Measurements from ENCODE around the gene NECTIN2. TPM values are rescaled to one million over a fixed set of nuclear protein-coding genes. Genes with fewer than 3 reads are reported as not detected.

NECTIN2 gene
- total RNA-seq, 1 donor from 2014 or later, result 0.27 TPM

GRCh38 chr19:44810234-44811121, 35.6 kb upstream of the NECTIN2 start:
- intact Hi-C loops (cut with micrococcal nuclease), result no loop called here
- no peaks in the 10 kb centered on the region for H3K4me1 Mint-ChIP-seq (ENCODE audit: low read depth)
- no peak overlapping the region for H3K4me3 Mint-ChIP-seq (ENCODE audit: low read depth)
- H3K27ac Mint-ChIP-seq, result no peak overlapping the region
- no peak for DNase-seq (ENCODE audit: low spot score)
- H3K27me3 Mint-ChIP-seq (ENCODE audit: low read depth), result peaks cover 13% of the 10 kb centered on the region
- H3K9me3 Mint-ChIP-seq, result no peaks in the 10 kb centered on the region
- H3K36me3 Mint-ChIP-seq (ENCODE audit: low read depth), result no peaks in the 10 kb centered on the region

DNA sequence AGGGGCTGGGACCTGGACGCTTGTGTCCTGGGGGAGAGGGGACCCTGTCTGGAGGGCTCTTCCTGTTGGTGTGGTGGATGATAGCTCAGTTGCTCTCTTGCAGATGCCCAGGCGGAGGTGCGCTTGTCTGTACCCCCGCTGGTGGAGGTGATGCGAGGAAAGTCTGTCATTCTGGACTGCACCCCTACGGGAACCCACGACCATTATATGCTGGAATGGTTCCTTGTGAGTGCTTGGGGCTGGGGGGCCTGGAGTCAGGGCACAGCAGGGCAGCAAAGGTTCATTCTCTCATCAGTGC, 35.0 kb upstream of the NECTIN2 start:
- Mint-ChIP-seq H3K4me1 (ENCODE audit: low read depth) (no peaks in the 10 kb centered on the region), H3K9me3 (no peaks in the 10 kb centered on the region), H3K27me3 (ENCODE audit: low read depth) (peaks cover 13% of the 10 kb centered on the region), H3K4me3 (ENCODE audit: low read depth) (no peak overlapping the region), H3K36me3 (ENCODE audit: low read depth) (no peaks in the 10 kb centered on the region), H3K27ac (no peak overlapping the region)
- no peak for DNase-seq (ENCODE audit: low spot score)
- intact Hi-C loops (cut with micrococcal nuclease), result no loop called here

GRCh38 chr19:44812142-44812718, 33.9 kb upstream of the NECTIN2 start:
- H3K27ac Mint-ChIP-seq, result no peak overlapping the region
- peaks cover 13% of the 10 kb centered on the region for H3K27me3 Mint-ChIP-seq (ENCODE audit: low read depth)
- intact Hi-C loops (cut with micrococcal nuclease), result no loop called here
- DNase-seq (ENCODE audit: low spot score), result no peak
- H3K9me3 Mint-ChIP-seq, result no peaks in the 10 kb centered on the region
- H3K4me1 Mint-ChIP-seq (ENCODE audit: low read depth), result no peaks in the 10 kb centered on the region
- H3K36me3 Mint-ChIP-seq (ENCODE audit: low read depth), result no peaks in the 10 kb centered on the region
- H3K4me3 Mint-ChIP-seq (ENCODE audit: low read depth), result no peak overlapping the region

DNA sequence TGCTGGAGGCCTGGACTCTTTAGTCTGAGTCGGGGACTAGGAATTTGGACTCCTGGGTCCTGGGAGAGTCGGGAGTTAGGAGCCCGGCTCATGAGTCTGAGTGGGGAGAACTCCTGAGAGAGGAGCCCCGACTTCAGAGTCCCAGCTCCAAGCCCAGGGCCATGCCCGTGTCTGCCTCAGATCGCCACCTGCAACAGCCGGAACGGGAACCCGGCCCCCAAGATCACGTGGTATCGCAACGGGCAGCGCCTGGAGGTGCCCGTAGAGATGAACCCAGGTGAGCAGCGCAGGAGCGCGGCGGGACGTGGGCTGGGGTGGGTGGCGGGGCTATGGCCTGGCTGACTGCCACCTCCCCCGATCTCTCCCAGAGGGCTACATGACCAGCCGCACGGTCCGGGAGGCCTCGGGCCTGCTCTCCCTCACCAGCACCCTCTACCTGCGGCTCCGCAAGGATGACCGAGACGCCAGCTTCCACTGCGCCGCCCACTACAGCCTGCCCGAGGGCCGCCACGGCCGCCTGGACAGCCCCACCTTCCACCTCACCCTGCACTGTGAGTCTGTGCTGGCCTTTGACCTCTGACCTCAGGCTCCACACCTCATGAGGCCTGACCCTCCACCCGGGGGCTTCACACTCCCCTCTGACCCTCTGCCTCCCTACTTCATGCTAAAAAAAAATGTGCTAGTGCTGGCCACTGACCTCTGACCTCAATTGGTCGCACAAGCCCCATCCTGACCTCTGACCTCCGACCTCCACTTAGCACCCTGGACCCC, 32.8 kb upstream of the NECTIN2 start:
- DNase-seq (ENCODE audit: low spot score), result no peak
- Mint-ChIP-seq H3K4me3 (ENCODE audit: low read depth) (no peak overlapping the region), H3K4me1 (ENCODE audit: low read depth) (no peaks in the 10 kb centered on the region), H3K36me3 (ENCODE audit: low read depth) (no peaks in the 10 kb centered on the region), H3K27me3 (ENCODE audit: low read depth) (peaks cover 8% of the 10 kb centered on the region), H3K27ac (no peak overlapping the region), H3K9me3 (no peaks in the 10 kb centered on the region)
- intact Hi-C loops (cut with micrococcal nuclease), result no loop called here

GRCh38 chr19:44813841-44814470, 32.1 kb upstream of the NECTIN2 start:
- Mint-ChIP-seq H3K9me3 (no peaks in the 10 kb centered on the region), H3K27ac (no peak overlapping the region), H3K4me3 (ENCODE audit: low read depth) (no peak overlapping the region), H3K27me3 (ENCODE audit: low read depth) (peaks cover 4% of the 10 kb centered on the region), H3K4me1 (ENCODE audit: low read depth) (no peaks in the 10 kb centered on the region), H3K36me3 (ENCODE audit: low read depth) (no peaks in the 10 kb centered on the region)
- intact Hi-C loops (cut with micrococcal nuclease), result no loop called here
- no peak for DNase-seq (ENCODE audit: low spot score)

- Mint-ChIP-seq H3K4me1 (ENCODE audit: low read depth) (no peaks in the 10 kb centered on the region), H3K9me3 (no peaks in the 10 kb centered on the region), H3K27me3 (ENCODE audit: low read depth) (peaks cover 3% of the 10 kb centered on the region), H3K4me3 (ENCODE audit: low read depth) (no peak overlapping the region), H3K36me3 (ENCODE audit: low read depth) (no peaks in the 10 kb centered on the region), H3K27ac (no peak overlapping the region)
- DNase-seq (ENCODE audit: low spot score), result no peak
- intact Hi-C loops (cut with micrococcal nuclease), result no loop called here
Measured at GRCh38 chr19:44814517-44814916, 31.6 kb upstream of the NECTIN2 start.

DNA sequence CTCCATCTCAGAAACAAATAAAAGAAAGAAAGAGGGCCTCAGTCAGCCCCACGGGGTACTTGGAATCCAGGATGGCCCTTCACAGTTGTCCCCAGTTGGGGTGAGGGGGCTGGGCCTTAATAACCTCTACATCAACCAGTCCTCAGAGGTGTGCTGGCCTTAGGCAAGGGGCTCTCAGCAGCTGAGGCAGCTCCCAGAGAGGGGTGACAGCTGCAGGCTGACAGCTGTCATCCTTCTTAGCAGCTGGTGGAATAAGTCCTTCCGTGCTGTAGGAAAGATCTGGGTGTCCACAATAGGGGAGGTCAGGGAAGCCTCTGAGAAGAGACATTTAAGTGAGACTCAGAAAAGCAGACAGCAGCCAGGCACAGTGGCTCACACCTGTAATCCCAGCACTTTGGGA, 29.8 kb upstream of the NECTIN2 start:
- Mint-ChIP-seq H3K9me3 (no peaks in the 10 kb centered on the region), H3K4me1 (ENCODE audit: low read depth) (no peaks in the 10 kb centered on the region), H3K27ac (no peak overlapping the region), H3K4me3 (ENCODE audit: low read depth) (no peak overlapping the region), H3K36me3 (ENCODE audit: low read depth) (no peaks in the 10 kb centered on the region), H3K27me3 (ENCODE audit: low read depth) (no peaks in the 10 kb centered on the region)
- intact Hi-C loops (cut with micrococcal nuclease), result no loop called here
- no peak for DNase-seq (ENCODE audit: low spot score)

DNA sequence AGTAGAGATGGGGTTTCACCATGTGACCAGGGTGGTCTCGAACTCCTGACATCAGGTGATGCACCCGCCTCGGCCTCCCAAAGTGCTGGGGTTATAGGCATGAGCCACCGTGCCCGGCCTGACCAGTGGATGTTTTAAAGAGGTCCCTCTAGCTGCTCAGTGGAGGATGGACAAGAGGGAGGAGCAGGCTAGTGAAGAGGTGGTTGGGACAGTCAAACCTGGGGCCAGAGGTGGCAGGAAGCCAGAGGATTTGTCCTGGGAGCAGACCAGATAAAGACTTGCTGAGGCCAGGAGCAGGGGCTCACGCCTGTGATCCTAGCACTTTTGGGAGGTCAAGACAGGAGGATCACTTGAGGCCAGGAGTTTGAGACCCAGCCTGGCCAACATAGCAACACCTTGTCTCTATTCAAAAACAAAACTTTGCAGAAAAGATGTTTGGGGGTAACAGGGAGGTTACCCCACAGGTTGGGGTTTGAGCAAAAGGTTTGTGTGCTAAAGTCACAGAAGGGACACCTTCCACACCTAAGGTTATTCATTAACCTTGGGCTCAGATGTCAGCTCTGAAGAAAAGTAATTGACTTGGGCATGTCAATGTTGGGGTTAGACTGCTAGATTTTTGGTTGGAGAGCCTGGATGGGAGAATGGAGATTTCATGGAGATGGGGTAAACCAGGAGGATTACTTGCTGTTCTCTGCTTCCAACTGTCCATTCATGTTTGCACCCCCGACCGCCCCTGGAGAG, 28.2 kb upstream of the NECTIN2 start:
- no peaks in the 10 kb centered on the region for H3K4me1 Mint-ChIP-seq (ENCODE audit: low read depth)
- no peak overlapping the region for H3K4me3 Mint-ChIP-seq (ENCODE audit: low read depth)
- H3K36me3 Mint-ChIP-seq (ENCODE audit: low read depth), result no peaks in the 10 kb centered on the region
- intact Hi-C loops (cut with micrococcal nuclease), result no loop called here
- no peak overlapping the region for H3K27ac Mint-ChIP-seq
- H3K27me3 Mint-ChIP-seq (ENCODE audit: low read depth), result no peaks in the 10 kb centered on the region
- DNase-seq (ENCODE audit: low spot score), result no peak
- H3K9me3 Mint-ChIP-seq, result no peaks in the 10 kb centered on the region

DNA sequence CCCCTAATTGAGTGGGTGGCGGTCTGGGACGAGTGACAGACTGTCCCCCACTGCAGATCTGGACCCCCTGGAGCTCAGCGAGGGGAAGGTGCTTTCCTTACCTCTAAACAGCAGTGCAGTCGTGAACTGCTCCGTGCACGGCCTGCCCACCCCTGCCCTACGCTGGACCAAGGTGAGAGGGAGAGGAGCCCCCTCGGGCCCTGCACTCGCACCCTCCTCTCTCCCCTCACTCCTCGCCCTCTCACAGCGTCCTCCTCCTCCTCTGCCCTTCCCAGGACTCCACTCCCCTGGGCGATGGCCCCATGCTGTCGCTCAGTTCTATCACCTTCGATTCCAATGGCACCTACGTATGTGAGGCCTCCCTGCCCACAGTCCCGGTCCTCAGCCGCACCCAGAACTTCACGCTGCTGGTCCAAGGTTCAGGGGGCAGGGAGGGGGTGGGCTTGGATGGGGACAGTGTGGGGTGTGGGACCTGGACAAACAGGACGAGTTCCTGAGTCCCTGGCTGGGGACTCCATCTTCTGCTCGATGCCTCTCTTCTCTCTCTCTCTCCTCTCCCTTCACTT, 27.5 kb upstream of the NECTIN2 start:
- no peaks in the 10 kb centered on the region for H3K9me3 Mint-ChIP-seq
- H3K4me3 Mint-ChIP-seq (ENCODE audit: low read depth), result no peak overlapping the region
- no peaks in the 10 kb centered on the region for H3K36me3 Mint-ChIP-seq (ENCODE audit: low read depth)
- H3K27ac Mint-ChIP-seq, result no peak overlapping the region
- intact Hi-C loops (cut with micrococcal nuclease), result no loop called here
- no peaks in the 10 kb centered on the region for H3K4me1 Mint-ChIP-seq (ENCODE audit: low read depth)
- no peak for DNase-seq (ENCODE audit: low spot score)
- no peaks in the 10 kb centered on the region for H3K27me3 Mint-ChIP-seq (ENCODE audit: low read depth)

DNA sequence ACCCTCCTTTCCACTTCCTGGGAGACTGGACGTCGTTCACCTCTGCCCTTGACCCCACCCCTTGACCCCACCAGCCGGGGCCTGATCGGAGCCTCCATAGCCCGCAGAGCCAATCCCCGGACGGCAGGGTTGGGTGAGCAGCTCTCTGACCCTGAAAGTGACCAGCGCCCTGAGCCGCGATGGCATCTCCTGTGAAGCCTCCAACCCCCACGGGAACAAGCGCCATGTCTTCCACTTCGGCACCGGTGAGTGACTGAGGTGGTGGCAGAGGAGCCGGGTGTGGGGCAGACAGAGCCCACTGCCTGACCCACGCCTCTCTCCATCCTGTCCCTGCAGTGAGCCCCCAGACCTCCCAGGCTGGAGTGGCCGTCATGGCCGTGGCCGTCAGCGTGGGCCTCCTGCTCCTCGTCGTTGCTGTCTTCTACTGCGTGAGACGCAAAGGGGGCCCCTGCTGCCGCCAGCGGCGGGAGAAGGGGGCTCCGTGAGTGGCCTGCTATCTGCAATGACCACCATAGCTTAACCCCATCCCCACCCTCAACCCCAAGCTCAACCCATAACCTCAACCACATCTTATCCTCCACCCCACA, 26.8 kb upstream of the NECTIN2 start:
- intact Hi-C loops (cut with micrococcal nuclease), result no loop called here
- H3K9me3 Mint-ChIP-seq, result no peaks in the 10 kb centered on the region
- DNase-seq (ENCODE audit: low spot score), result no peak
- H3K27me3 Mint-ChIP-seq (ENCODE audit: low read depth), result no peaks in the 10 kb centered on the region
- H3K4me3 Mint-ChIP-seq (ENCODE audit: low read depth), result no peak overlapping the region
- no peaks in the 10 kb centered on the region for H3K4me1 Mint-ChIP-seq (ENCODE audit: low read depth)
- no peaks in the 10 kb centered on the region for H3K36me3 Mint-ChIP-seq (ENCODE audit: low read depth)
- no peak overlapping the region for H3K27ac Mint-ChIP-seq

- intact Hi-C loops (cut with micrococcal nuclease), result no loop called here
- no peaks in the 10 kb centered on the region for H3K9me3 Mint-ChIP-seq
- no peak overlapping the region for H3K27ac Mint-ChIP-seq
- no peaks in the 10 kb centered on the region for H3K36me3 Mint-ChIP-seq (ENCODE audit: low read depth)
- no peaks in the 10 kb centered on the region for H3K4me1 Mint-ChIP-seq (ENCODE audit: low read depth)
- H3K27me3 Mint-ChIP-seq (ENCODE audit: low read depth), result no peaks in the 10 kb centered on the region
- no peak overlapping the region for H3K4me3 Mint-ChIP-seq (ENCODE audit: low read depth)
- no peak for DNase-seq (ENCODE audit: low spot score)
Measured at GRCh38 chr19:44820648-44821609, 25.2 kb upstream of the NECTIN2 start.
